GM18858 (cell line): ENCODE data around the gene PLEKHA6.

ENCODE experiments used
- ATAC-seq: cut with Tn5 transposase; IDR thresholded peaks from one replicate; pipeline ENCODE4 v1.9.1; 2021; ENCODE audit not compliant: unreplicated experiment

The PLEKHA6 gene

DNA sequence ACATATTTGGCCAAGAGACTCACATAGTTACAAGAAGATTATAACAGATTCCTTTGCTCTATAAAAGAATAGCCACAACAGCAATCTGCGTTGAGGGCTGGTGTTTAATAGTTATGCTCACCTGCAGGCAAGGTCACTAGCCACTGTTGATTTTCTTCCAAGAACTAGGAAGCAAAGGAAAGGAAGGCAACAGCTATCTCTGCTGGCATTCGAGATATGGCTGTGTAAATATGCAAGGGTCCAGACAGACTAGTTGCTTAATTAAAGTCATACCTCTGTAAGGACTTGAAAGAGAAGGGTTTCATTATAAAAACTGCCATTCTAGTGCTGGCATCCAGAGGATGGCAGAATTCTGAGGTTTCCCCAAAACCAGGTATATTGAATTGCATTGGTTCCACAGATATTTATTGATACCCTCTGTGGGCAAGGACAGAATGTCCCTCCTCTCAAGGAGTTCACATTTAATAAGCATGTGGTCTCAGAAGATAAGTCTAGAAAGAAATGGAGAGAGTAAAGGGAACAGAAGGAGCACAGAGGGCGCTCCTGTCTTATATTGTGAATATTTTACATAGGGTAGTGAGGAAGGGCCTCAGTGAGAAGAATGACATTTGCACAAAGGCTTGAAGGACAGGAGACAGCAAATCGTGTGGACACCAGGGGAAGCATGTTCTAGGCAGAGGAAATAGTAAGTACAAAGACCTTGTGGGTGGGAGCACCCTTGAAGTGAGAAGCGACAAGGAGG, 23.6 kb upstream of the PLEKHA6 start:
- ATAC-seq = no peak

DNA sequence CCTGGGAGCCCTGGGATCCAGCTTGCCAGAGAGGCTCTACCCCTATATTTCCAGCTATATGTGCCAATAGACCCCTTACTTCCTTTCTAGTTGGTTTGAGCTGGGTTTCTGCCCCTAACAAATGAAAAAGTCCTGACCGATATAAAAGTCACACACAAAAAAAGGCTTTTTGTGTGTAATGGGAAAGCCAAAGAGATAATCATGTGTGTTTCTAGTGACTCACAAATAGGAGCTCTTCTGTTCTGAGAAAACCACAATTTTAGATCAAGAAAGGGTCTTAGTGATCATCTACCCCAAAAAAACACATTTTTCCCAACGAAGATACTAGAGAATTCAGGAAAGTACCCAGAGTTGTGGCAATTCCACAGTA, 23.0 kb upstream of the PLEKHA6 start:
- no peak for ATAC-seq

DNA sequence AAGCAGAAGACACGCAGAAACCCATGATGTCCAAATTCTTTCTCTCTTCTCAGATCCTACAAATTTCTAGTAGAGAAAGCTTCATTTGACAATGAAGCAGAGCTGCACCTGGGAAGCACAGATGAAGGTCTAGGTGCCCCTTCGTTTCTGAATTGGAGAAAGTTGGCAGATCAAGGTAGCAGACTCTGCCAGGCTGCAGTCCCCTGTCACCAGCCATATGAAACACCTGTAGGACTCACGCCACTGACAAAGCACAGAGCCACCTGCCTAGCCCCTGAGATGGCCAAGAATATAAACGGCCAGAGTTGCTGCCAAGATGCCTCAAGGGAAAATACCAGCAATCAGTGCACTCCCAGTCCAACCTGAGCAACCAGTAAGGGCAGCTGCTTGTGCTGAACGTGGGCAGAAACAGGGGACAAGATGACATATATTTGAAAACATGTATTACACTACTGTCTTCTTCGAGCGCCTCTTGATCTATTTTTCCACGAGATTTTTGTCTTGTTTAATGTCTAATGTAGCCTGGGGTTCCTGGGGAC, 20.6 kb upstream of the PLEKHA6 start:
- no peak for ATAC-seq

- no peak for ATAC-seq
Measured at GRCh38 chr1:204377800-204378668, 18.3 kb upstream of the PLEKHA6 start.

- ATAC-seq = no peak
Measured at GRCh38 chr1:204376919-204377799, 17.4 kb upstream of the PLEKHA6 start.

DNA sequence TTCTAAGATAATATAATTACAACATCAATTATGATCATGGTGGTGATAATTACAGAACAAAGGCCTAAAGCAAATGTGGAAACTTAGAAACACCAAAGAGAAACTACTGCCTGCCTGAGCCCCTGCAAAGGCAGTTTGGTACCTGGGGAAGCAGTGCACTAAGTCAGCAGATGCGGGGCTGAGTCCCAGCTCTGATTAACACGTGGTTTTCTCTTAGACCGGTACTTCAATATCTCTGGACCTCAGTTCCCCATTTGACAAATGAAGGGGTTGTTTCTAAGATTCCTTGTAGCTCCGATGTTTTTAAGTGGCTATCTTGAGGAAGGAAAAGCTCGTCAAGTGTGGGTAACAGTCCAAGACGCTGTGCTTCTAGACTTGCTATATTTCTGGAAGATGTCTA, 16.7 kb upstream of the PLEKHA6 start:
- ATAC-seq = no peak

DNA sequence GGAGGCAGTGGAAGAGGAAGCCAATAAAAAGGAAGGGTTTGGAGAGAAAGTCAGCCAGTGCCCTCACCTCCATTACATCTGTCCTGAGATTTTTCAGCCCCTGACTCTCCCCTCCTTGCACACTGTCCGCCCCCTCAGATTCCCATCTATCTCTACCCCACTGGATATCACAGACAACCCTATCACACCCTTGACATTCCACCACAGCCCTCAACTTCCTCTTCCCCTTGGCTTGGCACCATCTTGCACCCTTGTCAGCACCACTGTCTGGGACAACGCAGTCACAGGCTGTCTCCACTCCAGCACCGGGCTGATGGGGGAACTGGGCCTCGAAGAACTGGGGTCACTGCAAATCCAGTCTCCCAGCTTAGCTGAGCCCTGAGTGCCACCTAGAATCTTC, 14.2 kb upstream of the PLEKHA6 start:
- no peak for ATAC-seq

DNA sequence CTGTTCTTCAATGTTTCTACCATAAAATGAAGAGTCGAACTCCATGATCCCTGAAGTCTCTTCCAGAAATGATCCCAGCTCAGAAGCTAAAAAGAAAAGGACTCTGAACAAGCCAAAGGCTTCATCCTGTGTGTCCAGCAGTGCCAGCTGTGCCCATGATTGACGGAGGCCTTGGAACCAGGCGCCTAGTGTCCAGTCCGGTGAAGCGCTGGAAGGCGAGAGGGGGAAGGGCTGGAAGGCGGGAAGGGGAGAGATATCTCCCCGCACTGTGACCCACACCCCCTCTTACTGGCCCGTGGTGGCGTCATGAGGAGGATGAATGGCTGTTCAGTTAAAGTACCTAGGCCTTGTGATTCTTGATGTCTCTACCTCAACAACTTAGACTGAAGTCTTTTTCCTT, 10.4 kb upstream of the PLEKHA6 start:
- ATAC-seq = no peak

DNA sequence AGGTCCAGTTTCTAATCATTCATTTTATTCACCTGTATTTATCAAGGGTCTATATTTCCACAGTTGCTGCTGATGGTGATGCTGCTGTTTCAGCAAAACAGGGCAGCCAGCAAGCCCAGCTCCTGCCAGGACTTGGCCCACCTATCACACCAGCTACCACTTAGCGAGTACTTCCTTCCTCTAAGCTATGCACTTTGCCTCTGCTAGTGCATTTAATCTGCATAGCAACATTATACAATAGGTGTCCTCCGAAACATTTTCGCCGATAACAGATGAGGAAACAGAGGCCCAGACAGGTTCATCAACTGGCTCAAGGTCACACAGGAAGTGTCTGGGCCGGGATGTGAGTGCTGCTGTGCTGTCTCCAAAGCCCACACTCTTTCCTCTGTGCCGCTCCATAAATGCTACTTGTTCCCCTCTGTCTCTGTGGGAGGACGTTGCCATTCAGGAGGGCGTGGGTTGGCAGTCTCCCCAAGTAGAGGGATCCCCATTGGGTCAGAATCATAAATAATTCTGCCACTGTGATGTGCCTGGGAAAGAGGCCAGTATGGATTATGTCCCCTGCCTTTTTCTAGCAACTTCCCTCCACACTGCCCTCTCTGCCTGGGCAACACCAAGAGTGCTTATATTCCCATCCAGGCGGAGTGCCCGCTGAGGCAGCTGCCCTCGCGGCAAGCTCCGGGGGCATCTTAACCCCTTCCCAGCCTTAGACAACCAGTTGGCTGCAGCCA, 9.4 kb upstream of the PLEKHA6 start:
- no peak for ATAC-seq

GRCh38 chr1:204367956-204368355, 8.2 kb upstream of the PLEKHA6 start:
- no peak for ATAC-seq

DNA sequence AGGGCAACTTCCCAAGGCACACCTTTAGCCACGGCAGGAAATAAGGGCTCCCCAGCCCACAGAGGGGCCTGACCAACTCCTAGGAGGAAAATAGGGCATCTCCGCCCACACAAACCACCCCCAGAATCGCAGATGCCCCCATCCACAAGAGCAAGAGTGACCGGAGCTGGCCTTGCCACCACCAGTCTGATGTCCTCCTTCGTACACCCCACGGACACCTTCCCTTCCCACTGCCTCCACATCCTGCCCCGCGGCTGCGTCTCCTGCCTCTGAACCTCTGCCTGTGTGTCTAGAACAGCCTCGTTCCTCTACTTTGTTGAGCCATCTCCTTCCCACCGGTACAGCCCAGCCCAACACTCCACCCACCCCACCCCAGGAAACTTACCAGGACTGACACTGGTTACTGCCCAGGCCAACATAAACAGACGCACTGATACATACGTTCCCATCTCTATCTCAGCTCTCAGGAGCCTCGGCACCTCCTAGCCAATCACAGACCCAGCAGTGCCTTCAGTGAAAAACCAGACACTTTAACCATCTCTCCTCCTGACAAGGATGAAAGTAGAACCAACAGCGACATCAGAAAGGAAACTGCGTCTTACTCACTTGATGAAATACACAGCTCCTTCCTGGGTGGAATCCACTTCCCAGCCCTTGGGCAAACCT, 7.6 kb upstream of the PLEKHA6 start:
- no peak for ATAC-seq

- ATAC-seq = no peak
Measured at GRCh38 chr1:204366759-204367158, 7.0 kb upstream of the PLEKHA6 start.

DNA sequence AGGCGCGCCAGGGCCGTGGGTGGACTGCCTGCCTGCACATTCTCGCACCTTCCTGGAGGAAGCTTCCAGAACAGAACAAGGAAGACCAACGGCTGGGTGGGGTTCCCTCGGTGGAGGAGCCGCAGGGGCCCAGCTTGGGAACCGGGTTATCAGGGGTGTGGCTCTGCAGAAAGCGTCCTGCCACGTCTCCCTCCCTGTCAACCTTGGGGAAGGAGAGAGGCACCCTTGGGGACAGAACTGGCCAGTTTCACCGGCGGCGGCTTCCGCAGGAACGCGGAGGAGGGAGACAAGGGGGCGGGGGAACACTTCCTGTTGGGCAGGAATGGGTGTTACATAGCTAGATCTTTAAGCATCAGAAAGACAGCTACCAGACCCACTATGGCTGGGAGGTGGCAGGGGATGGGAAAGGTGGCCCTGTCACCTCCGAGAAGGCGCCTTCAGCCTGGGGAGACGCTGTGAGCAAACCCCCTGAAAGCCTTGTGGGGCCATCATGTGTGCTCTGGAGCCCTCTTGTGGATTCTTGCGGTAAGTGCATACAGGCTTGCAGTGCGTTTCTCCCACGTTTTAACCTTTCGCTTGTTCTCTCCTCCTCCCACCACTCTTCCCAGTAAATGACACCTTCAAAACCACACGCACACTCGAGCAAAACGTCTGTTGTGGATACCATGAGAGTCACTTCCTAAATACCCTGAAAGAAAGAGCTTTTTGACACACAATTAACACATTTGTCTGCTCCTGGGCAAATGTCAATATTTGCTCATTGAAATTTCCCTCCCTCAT, 3.8 kb upstream of the PLEKHA6 start:
- no peak for ATAC-seq

GRCh38 chr1:204362984-204363334, 3.2 kb upstream of the PLEKHA6 start:
- ATAC-seq = no peak

- ATAC-seq = no peak
Measured at GRCh38 chr1:204361781-204362180, 2.1 kb upstream of the PLEKHA6 start.

- ATAC-seq = no peak
Measured at GRCh38 chr1:204361341-204361771, 1.6 kb upstream of the PLEKHA6 start.

- ATAC-seq = no peak
Measured at GRCh38 chr1:204360314-204360713, 585 bp upstream of the PLEKHA6 start.

DNA sequence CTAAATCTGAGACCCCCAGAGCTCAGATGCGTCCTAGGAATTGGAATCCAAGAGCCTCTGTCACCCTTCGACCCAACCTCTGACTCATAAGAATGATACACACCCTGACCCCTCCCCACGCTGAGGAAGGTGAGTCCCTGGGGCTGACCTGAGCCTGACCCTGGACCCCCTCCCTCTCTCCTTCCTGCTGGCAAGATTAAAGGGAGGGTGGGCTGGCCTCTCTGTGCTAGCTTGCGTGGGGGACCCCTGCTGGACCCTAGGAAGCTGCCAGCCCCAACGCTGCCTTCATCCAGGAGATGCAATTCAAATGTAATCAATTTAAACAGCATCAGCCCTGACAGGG, 627 bp downstream of the PLEKHA6 start:
- ATAC-seq = no peak

GRCh38 chr1:204358605-204359004, 1.1 kb downstream of the PLEKHA6 start:
- no peak for ATAC-seq
